Hepatocyte (in vitro differentiated cells): ENCODE measurements around the gene SWSAP1. TPM values are rescaled to one million over a fixed set of nuclear protein-coding genes. Genes with fewer than 3 reads are reported as not detected.

Experiments
- DNase-seq: peaks from one replicate; pipeline ENCODE4 v3.0.0-alpha.2; 2016; ENCODE audit warnings: low spot score
- H2AFZ ChIP-seq: fragments of 200-600 bp; sonication (generic); 2 replicates; pipeline ENCODE4 v1.6.0; 2016; ENCODE audit warnings: antibody characterized with exemption, mild to moderate bottlenecking
- H3K27ac ChIP-seq: fragments of 200-600 bp; sonication (generic); 2 replicates; pipeline ENCODE4 v1.5.1; 2016; ENCODE audit warnings: mild to moderate bottlenecking
- H3K27me3 ChIP-seq: fragments of 200-600 bp; sonication (generic); 2 replicates; pipeline ENCODE4 v1.6.1; 2016
- H3K36me3 ChIP-seq: fragments of 200-600 bp; sonication (generic); replicated peaks from 2 replicates; pipeline ENCODE4 v1.5.1; 2016; ENCODE audit warnings: low read depth; ENCODE audit not compliant: insufficient read depth
- H3K4me1 ChIP-seq: fragments of 200-600 bp; sonication (generic); 2 replicates; pipeline ENCODE4 v1.5.1; 2016; ENCODE audit warnings: mild to moderate bottlenecking, moderate library complexity; ENCODE audit not compliant: insufficient read depth
- H3K4me2 ChIP-seq: fragments of 200-600 bp; sonication (generic); 2 replicates; pipeline ENCODE4 v1.6.0; 2016
- H3K4me3 ChIP-seq: fragments of 200-600 bp; sonication (generic); 2 replicates; pipeline ENCODE4 v1.5.1; 2016; ENCODE audit warnings: mild to moderate bottlenecking
- H3K79me2 ChIP-seq: fragments of 200-600 bp; sonication (generic); 2 replicates; pipeline ENCODE4 v1.6.0; 2017; ENCODE audit warnings: mild to moderate bottlenecking
- H3K9me2 ChIP-seq: fragments of 200-600 bp; sonication (generic); replicated peaks from 2 replicates; pipeline ENCODE4 v1.6.0; 2017; ENCODE audit warnings: mild to moderate bottlenecking; ENCODE audit not compliant: insufficient read depth
- H3K9me3 ChIP-seq: fragments of 200-600 bp; sonication (generic); 2 replicates; pipeline ENCODE4 v1.5.1; 2016; ENCODE audit warnings: low read depth, mild to moderate bottlenecking
- H4K20me1 ChIP-seq: fragments of 200-600 bp; sonication (generic); 2 replicates; pipeline ENCODE4 v1.6.0; 2016; ENCODE audit warnings: mild to moderate bottlenecking; ENCODE audit not compliant: insufficient read depth, poor library complexity, severe bottlenecking
- EZH2 ChIP-seq: fragments of 200-600 bp; sonication (generic); IDR thresholded peaks from 2 replicates; pipeline ENCODE4 v1.6.1; 2016; ENCODE audit warnings: antibody characterized with exemption, mild to moderate bottlenecking, borderline replicate concordance
- EZH2phosphoT487 ChIP-seq: fragments of 200-600 bp; sonication (generic); IDR thresholded peaks from one replicate; pipeline ENCODE4 v1.6.1; 2018; ENCODE audit warnings: antibody characterized with exemption, mild to moderate bottlenecking, low read depth, moderate library complexity; ENCODE audit not compliant: unreplicated experiment, severe bottlenecking
- WGBS: methylation state at CpG from one replicate; pipeline ENCODE4 v1.1.6; 2016; ENCODE audit warnings: low lambda C conversion rate; ENCODE audit errors: missing lambda C conversion rate; 5-methylcytosine and 5-hydroxymethylcytosine counted together
- polyA plus RNA-seq: library from polyadenylated mRNA; unstranded; fragments of >200 nt; fragmentation: Nextera tagmentation; extraction: Ambion mirVana; gene quantifications from 2 replicates; pipeline ENCODE4 v1.2.1, GENCODE V29; 2016
- total RNA-seq: library from RNA; depleted of rRNA; stranded (reverse); fragments of >200 nt; gene quantifications from 2 replicates; pipeline ENCODE4 v1.2.3, GENCODE V29; 2014
- TF ChIP-seq, protein P1 (sequence below): fragments of 200-600 bp; sonication (generic); IDR thresholded peaks from 2 replicates; pipeline ENCODE4 v1.5.1; 2016; ENCODE audit warnings: antibody characterized with exemption, mild to moderate bottlenecking; ENCODE audit not compliant: poor library complexity

The SWSAP1 gene
- total and polyA plus RNA-seq, 2 experiments from 2014 or later: 2.2 to 4.0 TPM

DNA sequence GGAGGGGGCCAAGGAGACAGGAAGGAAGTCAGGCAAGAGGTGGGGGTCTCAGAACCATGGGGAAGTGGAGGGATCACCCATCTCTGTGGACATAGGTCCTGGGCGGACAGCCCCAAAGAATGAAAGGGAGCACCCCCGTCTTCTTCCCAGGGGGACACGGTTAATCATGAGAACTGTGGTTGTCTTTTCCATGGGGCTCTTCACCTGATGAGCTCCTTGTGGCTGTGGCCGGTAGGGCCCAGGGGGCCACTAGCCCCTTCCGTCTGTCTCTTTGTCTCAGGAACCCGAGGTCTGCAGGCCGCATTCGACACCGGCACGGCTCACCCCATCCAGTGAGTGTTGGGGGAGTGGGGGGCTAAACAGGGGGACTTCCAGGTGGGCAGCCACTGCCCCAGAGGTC lies 10.6 kb upstream of the SWSAP1 start:
- H4K20me1 ChIP-seq: no peaks in the 10 kb centered on the region
- H3K4me2 ChIP-seq: no peak overlapping the region
- H3K79me2 ChIP-seq: no peaks in the 10 kb centered on the region
- no peak for TF ChIP-seq EZH2phosphoT487
- no peak for TF ChIP-seq EZH2
- TF ChIP-seq, protein P1, sequence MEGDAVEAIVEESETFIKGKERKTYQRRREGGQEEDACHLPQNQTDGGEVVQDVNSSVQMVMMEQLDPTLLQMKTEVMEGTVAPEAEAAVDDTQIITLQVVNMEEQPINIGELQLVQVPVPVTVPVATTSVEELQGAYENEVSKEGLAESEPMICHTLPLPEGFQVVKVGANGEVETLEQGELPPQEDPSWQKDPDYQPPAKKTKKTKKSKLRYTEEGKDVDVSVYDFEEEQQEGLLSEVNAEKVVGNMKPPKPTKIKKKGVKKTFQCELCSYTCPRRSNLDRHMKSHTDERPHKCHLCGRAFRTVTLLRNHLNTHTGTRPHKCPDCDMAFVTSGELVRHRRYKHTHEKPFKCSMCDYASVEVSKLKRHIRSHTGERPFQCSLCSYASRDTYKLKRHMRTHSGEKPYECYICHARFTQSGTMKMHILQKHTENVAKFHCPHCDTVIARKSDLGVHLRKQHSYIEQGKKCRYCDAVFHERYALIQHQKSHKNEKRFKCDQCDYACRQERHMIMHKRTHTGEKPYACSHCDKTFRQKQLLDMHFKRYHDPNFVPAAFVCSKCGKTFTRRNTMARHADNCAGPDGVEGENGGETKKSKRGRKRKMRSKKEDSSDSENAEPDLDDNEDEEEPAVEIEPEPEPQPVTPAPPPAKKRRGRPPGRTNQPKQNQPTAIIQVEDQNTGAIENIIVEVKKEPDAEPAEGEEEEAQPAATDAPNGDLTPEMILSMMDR: no peak
- H3K27me3 ChIP-seq: no peaks in the 10 kb centered on the region
- H3K4me1 ChIP-seq: no peaks in the 10 kb centered on the region
- H2AFZ ChIP-seq: no peak overlapping the region
- WGBS: 95% methylated on average over 7 of the region's 10 CpGs
- H3K9me3 ChIP-seq: no peaks in the 10 kb centered on the region
- H3K27ac ChIP-seq: no peak overlapping the region
- no peak overlapping the region for H3K4me3 ChIP-seq
- DNase-seq: no peak
- no peaks in the 10 kb centered on the region for H3K36me3 ChIP-seq
- H3K9me2 ChIP-seq: no peaks in the 10 kb centered on the region

DNA sequence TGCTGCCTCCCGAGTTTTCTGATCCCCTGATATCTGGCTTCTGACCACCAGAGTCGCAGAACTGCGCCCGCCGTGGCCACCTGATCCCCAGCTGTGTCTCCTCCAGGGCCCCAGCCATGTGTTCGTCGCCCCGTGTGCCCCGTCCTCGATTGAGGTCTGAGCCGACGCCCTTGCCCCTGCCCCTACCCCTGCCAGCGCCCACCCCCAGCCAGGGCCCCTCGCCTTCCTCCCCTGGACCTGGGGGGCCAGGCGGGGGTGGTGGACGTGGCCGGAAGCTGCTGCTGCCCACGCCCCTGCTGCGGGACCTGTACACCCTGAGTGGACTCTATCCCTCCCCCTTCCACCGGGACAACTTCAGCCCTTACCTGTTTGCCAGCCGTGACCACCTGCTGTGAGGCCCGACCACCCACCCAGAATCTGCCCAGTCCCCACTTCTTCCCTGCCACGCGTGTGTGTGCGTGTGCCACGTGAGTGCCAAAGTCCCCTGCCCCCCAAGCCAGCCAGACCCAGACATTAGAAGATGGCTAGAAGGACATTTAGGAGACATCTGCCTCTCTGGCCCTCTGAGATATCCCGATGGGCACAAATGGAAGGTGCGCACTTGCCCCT lies 10.1 kb upstream of the SWSAP1 start:
- Histone ChIP-seq H3K36me3 (no peaks in the 10 kb centered on the region), H3K79me2 (no peaks in the 10 kb centered on the region), H4K20me1 (no peaks in the 10 kb centered on the region), H2AFZ (no peak overlapping the region), H3K27me3 (no peaks in the 10 kb centered on the region), H3K4me1 (no peaks in the 10 kb centered on the region), H3K4me3 (no peak overlapping the region), H3K27ac (no peak overlapping the region), H3K4me2 (no peak overlapping the region), H3K9me2 (no peaks in the 10 kb centered on the region), H3K9me3 (no peaks in the 10 kb centered on the region)
- WGBS: 96% methylated on average over 20 of the region's 28 CpGs
- TF ChIP-seq, protein P1: no peak
- no peak for TF ChIP-seq EZH2phosphoT487
- TF ChIP-seq EZH2: no peak
- no peak for DNase-seq

DNA sequence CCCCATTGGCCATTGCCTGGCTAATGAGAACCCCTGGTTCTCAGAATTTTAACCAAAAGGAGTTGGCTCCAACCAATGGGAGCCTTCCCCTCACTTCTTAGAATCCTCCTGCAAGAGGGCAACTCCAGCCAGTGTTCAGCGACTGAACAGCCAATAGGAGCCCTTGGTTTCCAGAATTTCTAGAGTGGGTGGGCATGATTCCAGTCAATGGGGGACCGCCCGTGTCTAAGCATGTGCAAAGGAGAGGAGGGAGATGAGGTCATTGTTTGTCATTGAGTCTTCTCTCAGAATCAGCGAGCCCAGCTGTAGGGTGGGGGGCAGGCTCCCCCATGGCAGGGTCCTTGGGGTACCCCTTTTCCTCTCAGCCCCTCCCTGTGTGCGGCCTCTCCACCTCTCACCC lies 9.5 kb upstream of the SWSAP1 start:
- Histone ChIP-seq H2AFZ (no peak overlapping the region), H3K4me1 (no peaks in the 10 kb centered on the region), H3K4me3 (no peak overlapping the region), H3K9me3 (no peaks in the 10 kb centered on the region), H3K27me3 (no peaks in the 10 kb centered on the region), H4K20me1 (no peaks in the 10 kb centered on the region), H3K9me2 (no peaks in the 10 kb centered on the region), H3K4me2 (no peak overlapping the region), H3K36me3 (no peaks in the 10 kb centered on the region), H3K79me2 (no peaks in the 10 kb centered on the region), H3K27ac (no peak overlapping the region)
- TF ChIP-seq EZH2 (no peak), EZH2phosphoT487 (no peak)
- TF ChIP-seq, protein P1: no peak
- no peak for DNase-seq
- 86% methylated on average over 5 of the region's 5 CpGs for WGBS
